K562 (cell line): Measurements from ENCODE around the gene TOP3A. TPM values are rescaled to one million over a fixed set of nuclear protein-coding genes. Genes with fewer than 3 reads are reported as not detected.

Experiments
- ATAC-seq: fragments of 200-7000 bp; cut with Tn5 transposase; 3 replicates; pipeline ENCODE4 v1.9.1; 2020; ENCODE audit warnings: moderate library complexity
- BruUV-seq: library from RNA; stranded (reverse); fragments of 400-500 nt; replicated peaks from 2 replicates; lab custom pipeline; 2021; lab: Mats Ljungman, UMichigan
- CTCF ChIA-PET: fragments of 300-600 bp; formaldehyde crosslinking; extraction: SDS; loops from one replicate; lab custom pipeline; 2021; ENCODE audit warnings: low intra/inter-chr PET ratio; lab: Yijun Ruan, JAX
- POLR2A ChIA-PET: fragments of 300-600, 350-650 bp; sonication (Branson Sonifier 250); formaldehyde crosslinking; extraction: SDS; loops from one replicate; lab custom pipeline; 2021; ENCODE audit warnings: antibody characterized with exemption, inconsistent platforms; lab: Yijun Ruan, JAX
- DNase-seq, 4 experiments: peaks; one replicate each; pipeline versions ENCODE4 v3.0.0 to v3.0.0-alpha.2; 2011 to 2018; ENCODE audit warnings: low spot score in 3 of 4, mixed read lengths in 3 of 4; ENCODE audit errors: extremely low read depth in 1 of 4
- FAIRE-seq: peaks from 2 replicates; lab custom pipeline; 2011; peaks lifted over from hg19 to GRCh38; lab: Jason Lieb, UNC
- H2AFZ ChIP-seq: 2 replicates; pipeline ENCODE4 v1.6.0; 2011; ENCODE audit warnings: low read depth, low read length, control low read depth, inconsistent platforms
- H3K27ac ChIP-seq: fragments of 200-600 bp; 3 replicates; pipeline ENCODE4 v1.8.0; 2011; ENCODE audit warnings: low read depth, mild to moderate bottlenecking, control low read depth, inconsistent platforms, low read length, moderate library complexity, mixed read lengths; ENCODE audit errors: extremely low read depth
- H3K27me3 ChIP-seq, 2 experiments: fragments of 300-600 bp in 1 of 2; 2 replicates in 1 of 2; 3 replicates in 1 of 2; pipeline versions ENCODE4 v1.6.0 to v1.8.0; 2011; ENCODE audit warnings: inconsistent platforms in 2 of 2, low read length in 2 of 2, mild to moderate bottlenecking in 1 of 2, mixed read lengths in 1 of 2, moderate library complexity in 1 of 2; ENCODE audit not compliant: control insufficient read depth in 2 of 2, insufficient read depth in 2 of 2
- H3K36me3 ChIP-seq: fragments of 300-600 bp; 3 replicates; pipeline ENCODE4 v1.8.0; 2011; ENCODE audit warnings: mild to moderate bottlenecking, low read length, inconsistent platforms; ENCODE audit not compliant: control insufficient read depth, insufficient read depth
- H3K4me1 ChIP-seq, 2 experiments: fragments of 200-600 bp in 1 of 2; replicated peaks in 1 of 2; 2 replicates in 1 of 2; 3 replicates in 1 of 2; pipeline versions ENCODE4 v1.5.1 to v1.8.0; 2011; ENCODE audit warnings: inconsistent platforms in 2 of 2, low read length in 2 of 2, mild to moderate bottlenecking in 1 of 2, mixed read lengths in 1 of 2, moderate library complexity in 1 of 2; ENCODE audit not compliant: control insufficient read depth in 2 of 2, insufficient read depth in 2 of 2
- H3K4me2 ChIP-seq: 2 replicates; pipeline ENCODE4 v1.6.1; 2011; ENCODE audit warnings: low read length, control low read depth, inconsistent platforms, mixed read lengths; ENCODE audit not compliant: insufficient read depth
- H3K4me3 ChIP-seq: fragments of 200-600 bp; sonication (generic), shearing (Covaris generic); 2 replicates; pipeline ENCODE4 v1.5.1; 2016; ENCODE audit warnings: control low read depth, inconsistent platforms
- H3K79me2 ChIP-seq: fragments of 200-600 bp; 3 replicates; pipeline ENCODE4 v1.8.0; 2011; ENCODE audit warnings: low read length, inconsistent platforms; ENCODE audit not compliant: control insufficient read depth, insufficient read depth
- H3K9ac ChIP-seq, 2 experiments: 2 replicates each; pipeline versions ENCODE4 v1.6.0 to v1.6.1; 2011; ENCODE audit warnings: low read depth in 2 of 2, low read length in 2 of 2, control low read depth in 1 of 2, inconsistent platforms in 1 of 2, mild to moderate bottlenecking in 1 of 2, mixed read lengths in 1 of 2; ENCODE audit not compliant: insufficient read depth in 1 of 2
- H3K9me1 ChIP-seq: one replicate; pipeline ENCODE4 v1.6.0; 2011; ENCODE audit warnings: inconsistent platforms, mild to moderate bottlenecking, low read length, moderate library complexity; ENCODE audit not compliant: control insufficient read depth, insufficient read depth
- H3K9me3 ChIP-seq: replicated peaks from 2 replicates; pipeline ENCODE4 v1.5.1; 2011; ENCODE audit warnings: low read depth, low read length, inconsistent platforms; ENCODE audit not compliant: control insufficient read depth, insufficient read depth
- H4K20me1 ChIP-seq: replicated peaks from 2 replicates; pipeline ENCODE4 v1.6.1; 2011; ENCODE audit warnings: low read length, inconsistent platforms, mixed read lengths; ENCODE audit not compliant: control insufficient read depth, insufficient read depth
- ADNP ChIP-seq: fragments of 200-800 bp; sonication (Bioruptor generic); IDR thresholded peaks from 2 replicates; pipeline ENCODE4 v1.6.1; 2016; ENCODE audit warnings: missing genetic modification characterization, missing compliant biosample characterization
- BRD4 ChIP-seq: fragments of 200-600 bp; sonication (generic); IDR thresholded peaks from 2 replicates; pipeline ENCODE4 v1.6.1; 2017; ENCODE audit warnings: inconsistent platforms
- CXXC5 ChIP-seq: fragments of 250-450 bp; sonication (Bioruptor Pico); IDR thresholded peaks from 2 replicates; pipeline ENCODE4 v1.8.0; 2022; ENCODE audit warnings: inconsistent platforms, mild to moderate bottlenecking, moderate library complexity
- MEIS2 ChIP-seq: fragments of 450-650 bp; IDR thresholded peaks from 2 replicates; pipeline ENCODE4 v1.6.1; 2014; ENCODE audit warnings: mild to moderate bottlenecking; ENCODE audit not compliant: partially characterized antibody
- NR2C1 ChIP-seq, 2 experiments: fragments of 450-650 bp; IDR thresholded peaks; 2 replicates each; pipeline ENCODE4 v1.6.1; 2017; ENCODE audit warnings: mild to moderate bottlenecking in 2 of 2, antibody characterized with exemption in 1 of 2, inconsistent platforms in 1 of 2, missing compliant biosample characterization in 1 of 2, missing genetic modification characterization in 1 of 2
- RAD21 ChIP-seq, 2 experiments: fragments of 250-450 bp in 1 of 2; fragments of 450-650 bp in 1 of 2; sonication (Bioruptor Pico) in 1 of 2; formaldehyde crosslinking in 1 of 2; IDR thresholded peaks in 1 of 2; conservative IDR thresholded peaks in 1 of 2; 2 replicates each; pipeline versions ENCODE4 v1.4.0 to v1.8.0; 2020 to 2022; ENCODE audit warnings: mild to moderate bottlenecking in 2 of 2, moderate library complexity in 1 of 2
- RFX1 ChIP-seq: fragments of 450-650 bp; IDR thresholded peaks from 2 replicates; pipeline ENCODE4 v1.6.1; 2016; ENCODE audit warnings: mild to moderate bottlenecking, moderate library complexity
- TRIM28 ChIP-seq: fragments of 450-650 bp; IDR thresholded peaks from 2 replicates; pipeline ENCODE4 v1.6.1; 2017
- ZNF3 ChIP-seq: fragments of 250-450 bp; sonication (Bioruptor Pico); IDR thresholded peaks from 2 replicates; pipeline ENCODE4 v1.5.0; 2021; ENCODE audit warnings: mild to moderate bottlenecking, moderate library complexity
- ZNF444 ChIP-seq: fragments of 250-450 bp; sonication (Bioruptor Pico); IDR thresholded peaks from 2 replicates; pipeline ENCODE4 v1.4.0; 2020; ENCODE audit warnings: mild to moderate bottlenecking, moderate library complexity
- ZNF583 ChIP-seq: fragments of 250-450 bp; sonication (Bioruptor Pico); IDR thresholded peaks from 2 replicates; pipeline ENCODE4 v1.4.0; 2020
- WGBS: fragments of 100-300 bp; shearing (Covaris generic); methylation state at CpG from one replicate; pipeline ENCODE4 v1.1.6; 2016; ENCODE audit warnings: low coverage, mixed read lengths; ENCODE audit not compliant: insufficient coverage; ENCODE audit errors: missing lambda C conversion rate; 5-methylcytosine and 5-hydroxymethylcytosine counted together
- in situ Hi-C: fragments of 300-500 bp; cut with MboI; formaldehyde crosslinking; loops from 4 replicates; pipeline ENCODE4 v1.15.0; 2018; ENCODE audit warnings: inconsistent platforms, mixed read lengths
- intact Hi-C: fragments of 100-400 bp; cut with micrococcal nuclease; formaldehyde crosslinking; loops from 2 replicates; pipeline ENCODE4 v1.14.2; 2022
- polyA plus RNA-seq, 8 experiments: library from polyadenylated mRNA; depleted of rRNA in 4 of 8; stranded (reverse) in 5 of 8; unstranded in 3 of 8; fragments of >200 nt; fragmentation: Nextera tagmentation in 2 of 8; fragmentation: Illumina TruSeq in 1 of 8; extraction: Ambion mirVana in 2 of 8; extraction: Trizol in 1 of 8; gene quantifications; 2 replicates each; pipeline versions ENCODE4 v1.2.1 to v1.2.3, GENCODE V29; 2011 to 2014; ENCODE audit warnings: inconsistent platforms in 1 of 8, missing spikeins in 1 of 8
- total RNA-seq, 7 experiments: library from RNA; depleted of rRNA in 6 of 7; stranded (reverse); fragments of >200 nt in 6 of 7; fragmentation: Illumina TruSeq in 2 of 7; extraction: Trizol in 2 of 7; gene quantifications; 2 replicates each; pipeline versions ENCODE4 v1.2.1 to v1.2.3, GENCODE V29; 2011 to 2021; ENCODE audit warnings: low replicate concordance in 1 of 7
- TF ChIP-seq, protein P1 (sequence below): IDR thresholded peaks from 3 replicates; pipeline ENCODE4 v1.6.1; 2011; ENCODE audit warnings: borderline replicate concordance, mild to moderate bottlenecking; ENCODE audit not compliant: insufficient read length, insufficient read depth
- TF ChIP-seq, protein P2 (sequence below): fragments of 450-650 bp; formaldehyde crosslinking; conservative IDR thresholded peaks from 2 replicates; pipeline ENCODE4 v1.4.0; 2022; ENCODE audit warnings: mild to moderate bottlenecking, missing genetic modification characterization
- TF ChIP-seq, protein P3 (sequence below): fragments of 250-450 bp; sonication (Bioruptor Pico); IDR thresholded peaks from 2 replicates; pipeline ENCODE4 v1.5.0; 2020; ENCODE audit warnings: mild to moderate bottlenecking

Gene TOP3A
- total and polyA plus RNA-seq, 9 of the 15 experiments (the other 6 are each of a cell fraction or from before 2014, with no cell fraction given), result 5.2 to 49.7 (median 24.7) TPM

DNA sequence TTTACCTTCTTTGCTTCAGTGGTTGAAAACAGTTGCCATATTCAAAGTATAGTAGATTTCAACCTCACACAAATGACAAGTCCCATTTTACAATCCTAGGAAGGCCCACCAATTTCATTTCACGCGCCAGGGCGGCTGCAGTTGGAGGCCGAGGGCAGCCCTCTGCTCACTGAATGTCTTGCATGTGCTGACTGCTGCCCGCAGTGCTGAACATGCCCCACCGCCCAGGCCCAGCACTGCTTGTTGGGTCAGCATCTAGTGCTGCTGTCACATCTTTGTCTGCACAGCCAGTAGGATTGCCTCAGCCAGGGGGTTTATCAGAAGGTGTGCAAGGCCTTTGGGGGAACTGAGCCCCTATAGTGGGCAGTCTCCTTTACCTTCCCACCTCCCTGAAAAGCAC is 11.8 kb upstream of the TOP3A start:
- Histone ChIP-seq H3K9me1 (no peaks in the 10 kb centered on the region), H3K9ac (no peak overlapping the region), H3K27me3 (no peaks in the 10 kb centered on the region), H3K9me3 (no peaks in the 10 kb centered on the region), H3K4me1 (peaks cover 0 to 5% of the 10 kb centered on the region in 2 experiments; a peak in 2 of 5 replicates), H3K4me2 (no peak overlapping the region), H4K20me1 (no peaks in the 10 kb centered on the region), H3K79me2 (no peaks in the 10 kb centered on the region), H3K27ac (no peak overlapping the region), H3K36me3 (peaks cover 55% of the 10 kb centered on the region; the same call in 2 of the 3 replicates), H2AFZ (no peak overlapping the region), H3K4me3 (no peak overlapping the region)
- ChIA-PET POLR2A (no interaction called here), CTCF (no interaction called here)
- ATAC-seq, result no peak
- in situ Hi-C loops, result no loop called here
- 93% methylated on average over 6 of the region's 6 CpGs for WGBS
- intact Hi-C loops, result loop anchor here (10.0 kb wide), 1 partner anchor 182 kb away; no protein-coding TSS in a partner anchor
- BruUV-seq, result no TSS peak
- TF ChIP-seq CXXC5 (CRISPR knock-in tag) (no peak), TRIM28 (no peak), NR2C1 (IDR thresholded peaks at IDR 0.05) (no peak), NR2C1 (tag; IDR thresholded peaks at IDR 0.05) (no peak), ADNP (tag) (no peak), ZNF3 (CRISPR knock-in tag) (no peak), BRD4 (no peak), RAD21 (CRISPR knock-in tag; conservative IDR thresholded peaks at IDR 0.05 in 1 of 2, IDR thresholded peaks at IDR 0.05 in 1 of 2) (no peak), MEIS2 (no peak), RFX1 (no peak), ZNF583 (CRISPR knock-in tag) (no peak), ZNF444 (CRISPR knock-in tag) (no peak)
- TF ChIP-seq, protein P1, sequence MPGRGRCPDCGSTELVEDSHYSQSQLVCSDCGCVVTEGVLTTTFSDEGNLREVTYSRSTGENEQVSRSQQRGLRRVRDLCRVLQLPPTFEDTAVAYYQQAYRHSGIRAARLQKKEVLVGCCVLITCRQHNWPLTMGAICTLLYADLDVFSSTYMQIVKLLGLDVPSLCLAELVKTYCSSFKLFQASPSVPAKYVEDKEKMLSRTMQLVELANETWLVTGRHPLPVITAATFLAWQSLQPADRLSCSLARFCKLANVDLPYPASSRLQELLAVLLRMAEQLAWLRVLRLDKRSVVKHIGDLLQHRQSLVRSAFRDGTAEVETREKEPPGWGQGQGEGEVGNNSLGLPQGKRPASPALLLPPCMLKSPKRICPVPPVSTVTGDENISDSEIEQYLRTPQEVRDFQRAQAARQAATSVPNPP, result no peak
- TF ChIP-seq, protein P2, sequence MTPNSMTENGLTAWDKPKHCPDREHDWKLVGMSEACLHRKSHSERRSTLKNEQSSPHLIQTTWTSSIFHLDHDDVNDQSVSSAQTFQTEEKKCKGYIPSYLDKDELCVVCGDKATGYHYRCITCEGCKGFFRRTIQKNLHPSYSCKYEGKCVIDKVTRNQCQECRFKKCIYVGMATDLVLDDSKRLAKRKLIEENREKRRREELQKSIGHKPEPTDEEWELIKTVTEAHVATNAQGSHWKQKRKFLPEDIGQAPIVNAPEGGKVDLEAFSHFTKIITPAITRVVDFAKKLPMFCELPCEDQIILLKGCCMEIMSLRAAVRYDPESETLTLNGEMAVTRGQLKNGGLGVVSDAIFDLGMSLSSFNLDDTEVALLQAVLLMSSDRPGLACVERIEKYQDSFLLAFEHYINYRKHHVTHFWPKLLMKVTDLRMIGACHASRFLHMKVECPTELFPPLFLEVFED (CRISPR knock-in tag), result no peak
- TF ChIP-seq, protein P3, sequence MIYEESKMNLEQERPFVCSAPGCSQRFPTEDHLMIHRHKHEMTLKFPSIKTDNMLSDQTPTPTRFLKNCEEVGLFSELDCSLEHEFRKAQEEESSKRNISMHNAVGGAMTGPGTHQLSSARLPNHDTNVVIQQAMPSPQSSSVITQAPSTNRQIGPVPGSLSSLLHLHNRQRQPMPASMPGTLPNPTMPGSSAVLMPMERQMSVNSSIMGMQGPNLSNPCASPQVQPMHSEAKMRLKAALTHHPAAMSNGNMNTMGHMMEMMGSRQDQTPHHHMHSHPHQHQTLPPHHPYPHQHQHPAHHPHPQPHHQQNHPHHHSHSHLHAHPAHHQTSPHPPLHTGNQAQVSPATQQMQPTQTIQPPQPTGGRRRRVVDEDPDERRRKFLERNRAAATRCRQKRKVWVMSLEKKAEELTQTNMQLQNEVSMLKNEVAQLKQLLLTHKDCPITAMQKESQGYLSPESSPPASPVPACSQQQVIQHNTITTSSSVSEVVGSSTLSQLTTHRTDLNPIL, result no peak
- DNase-seq, result no peak
- FAIRE-seq, result no peak
